B cell (primary cell): ENCODE results near the gene ALG8. TPM values are rescaled to one million over a fixed set of nuclear protein-coding genes. Genes with fewer than 3 reads are reported as not detected.

Source experiments
- ATAC-seq: fragments of 200-7000 bp; cut with Tn5 transposase; one replicate; pipeline ENCODE4 v1.10.0; 2021; ENCODE audit warnings: low read depth, mild to moderate bottlenecking, moderate number of reproducible peaks, moderate library complexity
- CTCF ChIA-PET: fragments of 350-600 bp; sonication (Branson Sonifier 250); formaldehyde crosslinking; loops from one replicate; lab custom pipeline; 2021; ENCODE audit warnings: antibody characterized with exemption, inconsistent platforms; lab: Charles Lee
- POLR2A ChIA-PET: fragments of 350-600 bp; sonication (Branson Sonifier 250); formaldehyde crosslinking; loops from one replicate; lab custom pipeline; 2021; ENCODE audit warnings: antibody characterized with exemption; lab: Charles Lee
- DNase-seq: peaks from one replicate; pipeline ENCODE4 v3.0.0; 2013
- H2AFZ ChIP-seq: 2 replicates; pipeline ENCODE4 v1.6.1; 2012; ENCODE audit warnings: mild to moderate bottlenecking, low read depth, low read length; ENCODE audit not compliant: insufficient read depth, poor library complexity, severe bottlenecking
- H3K27ac ChIP-seq, 2 donors: 1 replicate in 1 of 2; 2 replicates in 1 of 2; pipeline ENCODE4 v1.5.1; 2012 to 2013; ENCODE audit warnings: low read length in 2 of 2, mild to moderate bottlenecking in 2 of 2, moderate library complexity in 1 of 2
- H3K27me3 ChIP-seq, 4 experiments: fragments of 200-600 bp in 1 of 4; sonication (generic) in 1 of 4; replicated peaks in 1 of 4; 1 replicate in 2 of 4; 2 replicates in 2 of 4; pipeline versions ENCODE4 v1.6.1 to v1.7.0; 2013 to 2016; ENCODE audit warnings: low read length in 3 of 4, mild to moderate bottlenecking in 2 of 4, mixed read lengths in 1 of 4, moderate library complexity in 1 of 4; ENCODE audit not compliant: insufficient read depth in 4 of 4, control insufficient read depth in 3 of 4; ENCODE audit errors: control extremely low read depth in 1 of 4
- H3K36me3 ChIP-seq, 2 experiments: replicated peaks in 1 of 2; 1 replicate in 1 of 2; 2 replicates in 1 of 2; pipeline versions ENCODE4 v1.6.1 to v1.7.1; 2013; ENCODE audit warnings: low read length in 1 of 2; ENCODE audit not compliant: insufficient read depth in 2 of 2, control insufficient read depth in 1 of 2; ENCODE audit errors: control extremely low read depth in 1 of 2, extremely low read depth in 1 of 2
- H3K4me1 ChIP-seq, 2 donors: fragments of 200-600 bp in 1 of 2; sonication (generic) in 1 of 2; 1 replicate in 1 of 2; 2 replicates in 1 of 2; pipeline versions ENCODE4 v1.5.1 to v1.6.1; 2013 to 2017; ENCODE audit warnings: low read length in 2 of 2; ENCODE audit not compliant: control insufficient read depth in 2 of 2, insufficient read depth in 2 of 2
- H3K4me2 ChIP-seq: replicated peaks from 2 replicates; pipeline ENCODE3; 2012; ENCODE audit warnings: mild to moderate bottlenecking, low read depth, low read length; ENCODE audit not compliant: poor library complexity, severe bottlenecking
- H3K4me3 ChIP-seq, 5 experiments: fragments of 200-600 bp in 1 of 5; sonication (generic) in 1 of 5; 1 replicate in 3 of 5; 2 replicates in 2 of 5; pipeline versions ENCODE4 v1.5.1 to v1.7.0; 2011 to 2016; ENCODE audit warnings: low read length in 4 of 5, mild to moderate bottlenecking in 4 of 5, low read depth in 2 of 5, control low read depth in 1 of 5, moderate library complexity in 1 of 5; ENCODE audit not compliant: insufficient read depth in 1 of 5; ENCODE audit errors: control extremely low read depth in 1 of 5, extremely low read depth in 1 of 5
- H3K79me2 ChIP-seq: fragments of 200-600 bp; sonication (generic); one replicate; pipeline ENCODE4 v1.6.0; 2016; ENCODE audit warnings: low read length; ENCODE audit not compliant: control insufficient read depth, insufficient read depth
- H3K9ac ChIP-seq: fragments of 200-600 bp; sonication (generic); 2 replicates; pipeline ENCODE4 v1.6.1; 2017; ENCODE audit warnings: mild to moderate bottlenecking, low read length, moderate library complexity
- H3K9me3 ChIP-seq, 3 donors: one replicate each; pipeline versions ENCODE4 v1.6.1 to v1.7.1; 2013; ENCODE audit warnings: low read length in 2 of 3; ENCODE audit not compliant: control insufficient read depth in 2 of 3, insufficient read depth in 1 of 3; ENCODE audit errors: control extremely low read depth in 1 of 3
- H4K20me1 ChIP-seq: 2 replicates; pipeline ENCODE4 v1.6.0; 2012; ENCODE audit warnings: mild to moderate bottlenecking, low read length; ENCODE audit not compliant: insufficient read depth, control insufficient read depth, poor library complexity, severe bottlenecking
- H3K27ac Mint-ChIP-seq: one replicate; pipeline ENCODE4 v1.8.0; 2021; ENCODE audit warnings: mixed read lengths
- H3K27me3 Mint-ChIP-seq: one replicate; pipeline ENCODE4 v1.8.0; 2021; ENCODE audit warnings: mixed read lengths
- H3K4me1 Mint-ChIP-seq: one replicate; pipeline ENCODE4 v1.8.0; 2021; ENCODE audit warnings: mixed read lengths
- H3K4me3 Mint-ChIP-seq: one replicate; pipeline ENCODE4 v1.8.0; 2021; ENCODE audit warnings: mixed read lengths
- H3K9me3 Mint-ChIP-seq: one replicate; pipeline ENCODE4 v1.8.0; 2022; ENCODE audit warnings: mixed read lengths; ENCODE audit not compliant: insufficient read depth
- EZH2 ChIP-seq: IDR thresholded peaks from 2 replicates; pipeline ENCODE4 v1.6.1; 2012; ENCODE audit warnings: borderline replicate concordance, low read depth, mild to moderate bottlenecking, moderate library complexity, low read length; ENCODE audit not compliant: insufficient read depth, poor library complexity, severe bottlenecking
- WGBS: methylation state at CpG from one replicate; pipeline ENCODE4 v1.1.5; 2013; ENCODE audit warnings: missing lambda C conversion rate; ENCODE audit not compliant: insufficient coverage; 5-methylcytosine and 5-hydroxymethylcytosine counted together
- intact Hi-C: fragments of 100-400 bp; cut with micrococcal nuclease; formaldehyde crosslinking; loops from one replicate; pipeline ENCODE4 v1.10.0; 2022
- polyA plus RNA-seq: library from polyadenylated mRNA; depleted of rRNA; stranded (reverse); fragments of >200 nt; gene quantifications from 2 replicates; pipeline ENCODE4 v1.2.3, GENCODE V29; 2012
- total RNA-seq, 2 donors: library from RNA; stranded (reverse); fragments of 120-200 nt in 1 of 2; gene quantifications; 1 replicate in 1 of 2; 2 replicates in 1 of 2; pipeline versions ENCODE4 v1.2.3 to v1.2.4, GENCODE V29; 2013 to 2022
- TF ChIP-seq, protein P1 (sequence below): fragments of 200-600 bp; IDR thresholded peaks from one replicate; pipeline ENCODE4 v1.8.0; 2022; ENCODE audit warnings: antibody characterized with exemption, mild to moderate bottlenecking

The ALG8 gene
- total and polyA plus RNA-seq, 2 donors (not counting 1 experiment from before 2014, with no cell fraction given) = 16.7 to 28.5 TPM

- intact Hi-C loops = no loop called here
- Mint-ChIP-seq H3K27me3 (no peaks in the 10 kb centered on the region), H3K4me3 (no peak overlapping the region), H3K4me1 (no peaks in the 10 kb centered on the region), H3K9me3 (no peaks in the 10 kb centered on the region), H3K27ac (no peak overlapping the region)
- Histone ChIP-seq H3K4me3 (no peak overlapping the region), H3K27me3 (no peaks in the 10 kb centered on the region), H3K4me2 (no peak overlapping the region), H4K20me1 (no peaks in the 10 kb centered on the region), H3K4me1 (no peaks in the 10 kb centered on the region), H3K9me3 (no peaks in the 10 kb centered on the region), H3K27ac (no peak overlapping the region), H3K79me2 (no peaks in the 10 kb centered on the region), H3K9ac (no peak overlapping the region), H3K36me3 (no peaks in the 10 kb centered on the region), H2AFZ (no peak overlapping the region)
- 97% methylated on average over 5 of the region's 6 CpGs for WGBS
- no peak for ATAC-seq
- ChIA-PET POLR2A (no interaction called here), CTCF (no interaction called here)
- no peak for DNase-seq
- TF ChIP-seq, protein P1, sequence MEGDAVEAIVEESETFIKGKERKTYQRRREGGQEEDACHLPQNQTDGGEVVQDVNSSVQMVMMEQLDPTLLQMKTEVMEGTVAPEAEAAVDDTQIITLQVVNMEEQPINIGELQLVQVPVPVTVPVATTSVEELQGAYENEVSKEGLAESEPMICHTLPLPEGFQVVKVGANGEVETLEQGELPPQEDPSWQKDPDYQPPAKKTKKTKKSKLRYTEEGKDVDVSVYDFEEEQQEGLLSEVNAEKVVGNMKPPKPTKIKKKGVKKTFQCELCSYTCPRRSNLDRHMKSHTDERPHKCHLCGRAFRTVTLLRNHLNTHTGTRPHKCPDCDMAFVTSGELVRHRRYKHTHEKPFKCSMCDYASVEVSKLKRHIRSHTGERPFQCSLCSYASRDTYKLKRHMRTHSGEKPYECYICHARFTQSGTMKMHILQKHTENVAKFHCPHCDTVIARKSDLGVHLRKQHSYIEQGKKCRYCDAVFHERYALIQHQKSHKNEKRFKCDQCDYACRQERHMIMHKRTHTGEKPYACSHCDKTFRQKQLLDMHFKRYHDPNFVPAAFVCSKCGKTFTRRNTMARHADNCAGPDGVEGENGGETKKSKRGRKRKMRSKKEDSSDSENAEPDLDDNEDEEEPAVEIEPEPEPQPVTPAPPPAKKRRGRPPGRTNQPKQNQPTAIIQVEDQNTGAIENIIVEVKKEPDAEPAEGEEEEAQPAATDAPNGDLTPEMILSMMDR = no peak
- no peak for TF ChIP-seq EZH2
Measured at GRCh38 chr11:78166855-78167469, 27.5 kb upstream of the ALG8 start.

- TF ChIP-seq EZH2 = no peak
- TF ChIP-seq, protein P1 = no peak
- H3K4me3 Mint-ChIP-seq = no peak overlapping the region
- H2AFZ ChIP-seq = no peak overlapping the region
- no peaks in the 10 kb centered on the region for H3K9me3 ChIP-seq
- H3K27ac ChIP-seq = no peak overlapping the region
- no peaks in the 10 kb centered on the region for H3K36me3 ChIP-seq
- H3K4me1 ChIP-seq = no peaks in the 10 kb centered on the region
- H3K27ac Mint-ChIP-seq = no peak overlapping the region
- no peaks in the 10 kb centered on the region for H4K20me1 ChIP-seq
- no peaks in the 10 kb centered on the region for H3K79me2 ChIP-seq
- H3K27me3 Mint-ChIP-seq = no peaks in the 10 kb centered on the region
- ChIA-PET POLR2A (no interaction called here), CTCF (no interaction called here)
- no peaks in the 10 kb centered on the region for H3K9me3 Mint-ChIP-seq
- H3K4me2 ChIP-seq = no peak overlapping the region
- H3K9ac ChIP-seq = no peak overlapping the region
- H3K4me3 ChIP-seq = no peak overlapping the region
- DNase-seq = no peak
- no peak for ATAC-seq
- 100% methylated on average over 1 of the region's 2 CpGs for WGBS
- intact Hi-C loops = no loop called here
- no peaks in the 10 kb centered on the region for H3K4me1 Mint-ChIP-seq
- no peaks in the 10 kb centered on the region for H3K27me3 ChIP-seq
Measured at GRCh38 chr11:78164471-78164870, 25.0 kb upstream of the ALG8 start.
